Muscle of leg (tissue), 11 donors: ENCODE results near the gene HMG20B. TPM values are rescaled to one million over a fixed set of nuclear protein-coding genes. Genes with fewer than 3 reads are reported as not detected.
"Not testable (repeated sequence)": the region's sequence is repeated elsewhere in the genome, so short reads cannot be mapped to it uniquely, and the experiment has no call there.

ENCODE experiments used
- DNase-seq: peaks from one replicate; pipeline ENCODE4 v3.0.0; 2013
- H3K27ac ChIP-seq: one replicate; pipeline ENCODE4 v1.5.1; 2013; ENCODE audit warnings: mild to moderate bottlenecking, low read length, control low read depth
- H3K27me3 ChIP-seq: one replicate; pipeline ENCODE4 v1.6.1; 2013; ENCODE audit warnings: low read length; ENCODE audit not compliant: control insufficient read depth, insufficient read depth
- H3K36me3 ChIP-seq: one replicate; pipeline ENCODE4 v1.6.1; 2013; ENCODE audit warnings: low read length; ENCODE audit not compliant: control insufficient read depth, insufficient read depth
- H3K4me1 ChIP-seq: one replicate; pipeline ENCODE4 v1.6.1; 2013; ENCODE audit warnings: low read length; ENCODE audit not compliant: control insufficient read depth, insufficient read depth
- H3K4me3 ChIP-seq: one replicate; pipeline ENCODE4 v1.5.1; 2013; ENCODE audit warnings: low read length, control low read depth
- H3K9me3 ChIP-seq: replicated peaks from 2 replicates; pipeline ENCODE4 v1.6.1; 2013; ENCODE audit warnings: low read depth, low read length; ENCODE audit not compliant: control insufficient read depth
- WGBS: methylation state at CpG from one replicate; pipeline ENCODE4 v1.1.5; 2013; ENCODE audit warnings: missing lambda C conversion rate; ENCODE audit not compliant: insufficient coverage; 5-methylcytosine and 5-hydroxymethylcytosine counted together
- polyA plus RNA-seq, 8 donors: library from polyadenylated mRNA; unstranded; fragments of 120-200 nt; gene quantifications; one replicate each; pipeline versions ENCODE4 v1.2.1 to v1.2.3, GENCODE V29; 2013; ENCODE audit warnings: inconsistent platforms in 1 of 8, low replicate concordance in 1 of 8; ENCODE audit not compliant: insufficient read length in 8 of 8, insufficient read depth in 1 of 8
- total RNA-seq: library from RNA; stranded (reverse); fragments of 120-200 nt; gene quantifications from one replicate; pipeline ENCODE4 v1.2.4, GENCODE V29; 2013

HMG20B gene
- total and polyA plus RNA-seq, 9 donors = 34.2 to 47.7 (median 39.9) TPM

- H3K4me1 ChIP-seq = no peaks in the 10 kb centered on the region
- WGBS = 96% methylated on average over 19 of the region's 20 CpGs
- H3K27ac ChIP-seq = no peak overlapping the region
- no peak for DNase-seq
- H3K27me3 ChIP-seq = no peaks in the 10 kb centered on the region
- no peaks in the 10 kb centered on the region for H3K9me3 ChIP-seq
- H3K4me3 ChIP-seq = no peak overlapping the region
- H3K36me3 ChIP-seq = peaks cover 72% of the 10 kb centered on the region
Measured at GRCh38 chr19:3528539-3529211, 44.1 kb upstream of the HMG20B start.

GRCh38 chr19:3529299-3529698, 43.4 kb upstream of the HMG20B start:
- DNase-seq, H3K4me3 ChIP-seq, H3K27ac ChIP-seq, H3K4me1 ChIP-seq, H3K9me3 ChIP-seq, H3K27me3 ChIP-seq: not testable (repeated sequence)
- WGBS = over 99% methylated on average over 7 of the region's 7 CpGs
- H3K36me3 ChIP-seq = peaks cover 72% of the 10 kb centered on the region

GRCh38 chr19:3530389-3530788, 42.4 kb upstream of the HMG20B start:
- H3K36me3 ChIP-seq = peaks cover 75% of the 10 kb centered on the region
- 96% methylated on average over 12 of the region's 12 CpGs for WGBS
- H3K27me3 ChIP-seq = no peaks in the 10 kb centered on the region
- H3K27ac ChIP-seq = no peak overlapping the region
- no peaks in the 10 kb centered on the region for H3K4me1 ChIP-seq
- no peak overlapping the region for H3K4me3 ChIP-seq
- no peaks in the 10 kb centered on the region for H3K9me3 ChIP-seq
- no peak for DNase-seq

- DNase-seq = no peak
- H3K27ac ChIP-seq = no peak overlapping the region
- H3K9me3 ChIP-seq = no peaks in the 10 kb centered on the region
- no peak overlapping the region for H3K4me3 ChIP-seq
- peaks cover 4% of the 10 kb centered on the region for H3K4me1 ChIP-seq
- peaks cover 74% of the 10 kb centered on the region for H3K36me3 ChIP-seq
- no peaks in the 10 kb centered on the region for H3K27me3 ChIP-seq
- WGBS = 88% methylated on average over 28 of the region's 29 CpGs
Measured at GRCh38 chr19:3531716-3532115, 41.0 kb upstream of the HMG20B start.

- Histone ChIP-seq H3K9me3 (no peaks in the 10 kb centered on the region), H3K4me1 (peaks cover 9% of the 10 kb centered on the region), H3K27ac (no peak overlapping the region), H3K27me3 (no peaks in the 10 kb centered on the region), H3K4me3 (no peak overlapping the region), H3K36me3 (peaks cover 68% of the 10 kb centered on the region)
- 88% methylated on average over 32 of the region's 33 CpGs for WGBS
- DNase-seq = no peak
Measured at GRCh38 chr19:3532154-3532786, 40.5 kb upstream of the HMG20B start.

GRCh38 chr19:3533033-3533432, 39.7 kb upstream of the HMG20B start:
- DNase-seq = no peak
- Histone ChIP-seq H3K27me3 (no peaks in the 10 kb centered on the region), H3K27ac (no peak overlapping the region), H3K4me1 (peaks cover 9% of the 10 kb centered on the region), H3K4me3 (no peak overlapping the region), H3K9me3 (no peaks in the 10 kb centered on the region), H3K36me3 (peaks cover 63% of the 10 kb centered on the region)
- 86% methylated on average over 15 of the region's 17 CpGs for WGBS

- Histone ChIP-seq H3K27ac (no peak overlapping the region), H3K36me3 (peaks cover 64% of the 10 kb centered on the region), H3K4me1 (peaks cover 9% of the 10 kb centered on the region), H3K9me3 (no peaks in the 10 kb centered on the region), H3K27me3 (no peaks in the 10 kb centered on the region), H3K4me3 (no peak overlapping the region)
- DNase-seq = no peak
- WGBS = 71% methylated on average over 11 of the region's 12 CpGs
Measured at GRCh38 chr19:3533563-3534216, 39.1 kb upstream of the HMG20B start.

- no peak for DNase-seq
- peaks cover 72% of the 10 kb centered on the region for H3K36me3 ChIP-seq
- no peaks in the 10 kb centered on the region for H3K9me3 ChIP-seq
- WGBS = 85% methylated on average over 37 of the region's 38 CpGs
- no peak overlapping the region for H3K4me3 ChIP-seq
- H3K27me3 ChIP-seq = no peaks in the 10 kb centered on the region
- peaks cover 9% of the 10 kb centered on the region for H3K4me1 ChIP-seq
- H3K27ac ChIP-seq = no peak overlapping the region
Measured at GRCh38 chr19:3534375-3535234, 38.1 kb upstream of the HMG20B start.

GRCh38 chr19:3535235-3535535, 37.6 kb upstream of the HMG20B start:
- H3K36me3 ChIP-seq = peaks cover 74% of the 10 kb centered on the region
- H3K4me3 ChIP-seq = no peak overlapping the region
- H3K27ac ChIP-seq = no peak overlapping the region
- WGBS = 89% methylated on average over 9 of the region's 9 CpGs
- H3K4me1 ChIP-seq = peaks cover 9% of the 10 kb centered on the region
- no peaks in the 10 kb centered on the region for H3K27me3 ChIP-seq
- no peak for DNase-seq
- H3K9me3 ChIP-seq = no peaks in the 10 kb centered on the region

- H3K9me3 ChIP-seq = no peaks in the 10 kb centered on the region
- 96% methylated on average over 9 of the region's 14 CpGs for WGBS
- peaks cover 74% of the 10 kb centered on the region for H3K36me3 ChIP-seq
- no peak overlapping the region for H3K27ac ChIP-seq
- no peak overlapping the region for H3K4me3 ChIP-seq
- DNase-seq = no peak
- H3K4me1 ChIP-seq = peaks cover 9% of the 10 kb centered on the region
- no peaks in the 10 kb centered on the region for H3K27me3 ChIP-seq
Measured at GRCh38 chr19:3535563-3535965, 37.2 kb upstream of the HMG20B start.
